Activated CD4-positive, alpha-beta T cell treated with anti-CD3 and anti-CD28 coated beads for 36 hours (primary cell): ENCODE data around the gene INTS14. TPM values are rescaled to one million over a fixed set of nuclear protein-coding genes. Genes with fewer than 3 reads are reported as not detected.

Experiments
- ATAC-seq: fragments of 200-7000 bp; cut with Tn5 transposase; one replicate; pipeline ENCODE4 v1.10.0; 2021; ENCODE audit warnings: mild to moderate bottlenecking, moderate library complexity
- CTCF ChIA-PET: fragments of 350-600 bp; sonication (Branson Sonifier 250); formaldehyde crosslinking; loops from one replicate; lab custom pipeline; 2021; ENCODE audit warnings: antibody characterized with exemption; lab: Charles Lee
- POLR2A ChIA-PET: fragments of 350-600 bp; sonication (Branson Sonifier 250); formaldehyde crosslinking; loops from one replicate; lab custom pipeline; 2021; ENCODE audit warnings: antibody characterized with exemption, inconsistent platforms; lab: Charles Lee
- DNase-seq: peaks from one replicate; pipeline ENCODE4 v3.0.0-alpha.2; 2020
- H3K27ac Mint-ChIP-seq: one replicate; pipeline ENCODE4 v1.8.0; 2021; ENCODE audit warnings: mixed read lengths
- H3K27me3 Mint-ChIP-seq: one replicate; pipeline ENCODE4 v1.8.0; 2021; ENCODE audit warnings: mixed read lengths
- H3K36me3 Mint-ChIP-seq: one replicate; pipeline ENCODE4 v1.8.0; 2021; ENCODE audit warnings: low read depth, mixed read lengths
- H3K4me1 Mint-ChIP-seq: one replicate; pipeline ENCODE4 v1.8.0; 2021; ENCODE audit warnings: mixed read lengths
- H3K4me3 Mint-ChIP-seq: one replicate; pipeline ENCODE4 v1.8.0; 2021; ENCODE audit warnings: mild to moderate bottlenecking, moderate library complexity, mixed read lengths
- H3K9me3 Mint-ChIP-seq: one replicate; pipeline ENCODE4 v1.8.0; 2021; ENCODE audit warnings: low read depth, mixed read lengths
- intact Hi-C, 2 experiments: fragments of 100-400 bp; cut with DNase I in 1 of 2; cut with micrococcal nuclease in 1 of 2; formaldehyde crosslinking; loops; one replicate each; pipeline versions ENCODE4 v1.14.2 to v1.15.1; 2022 to 2024; cut with DNase I, micrococcal nuclease
- total RNA-seq, 2 experiments: library from RNA; stranded (reverse); gene quantifications; one replicate each; pipeline ENCODE4 v1.2.3, GENCODE V29; 2021

The INTS14 gene
- total RNA-seq, 2 experiments from 2014 or later = 49.2 to 59.8 TPM

DNA sequence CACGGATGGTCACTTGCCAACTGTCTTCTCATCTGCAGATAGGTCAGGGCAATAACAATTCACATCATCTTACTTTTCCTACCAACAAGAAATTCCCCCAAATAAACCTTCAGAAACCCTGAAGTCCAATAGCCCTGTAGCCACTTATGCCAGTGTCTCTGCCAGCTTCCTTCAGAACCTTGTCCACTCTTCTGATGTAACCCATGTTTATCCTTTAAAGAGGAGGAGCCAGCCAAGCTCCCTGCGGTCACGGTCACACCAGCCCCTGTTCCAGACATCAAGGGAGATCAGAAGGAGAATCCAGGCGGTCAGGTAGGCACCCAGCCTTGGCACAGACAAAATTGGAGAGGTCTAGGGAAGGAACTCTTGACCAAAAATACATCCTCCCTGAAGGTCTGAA is 34.5 kb upstream of the INTS14 start:
- Mint-ChIP-seq H3K4me3 (no peak overlapping the region), H3K4me1 (peaks cover 4% of the 10 kb centered on the region), H3K27ac (no peak overlapping the region), H3K36me3 (peaks cover 5% of the 10 kb centered on the region), H3K27me3 (no peaks in the 10 kb centered on the region), H3K9me3 (no peaks in the 10 kb centered on the region)
- intact Hi-C loops = no loop called here
- ChIA-PET POLR2A (interaction anchor here (0.6 kb wide), 1 partner anchor 9 kb away, joined by 3 read pairs; no protein-coding TSS in a partner anchor), CTCF (interaction anchor here (0.7 to 1.1 kb wide), 2 partner anchors 8 to 50 kb away, joined by 3 to 4 read pairs; no protein-coding TSS in a partner anchor)
- no peak for ATAC-seq
- DNase-seq = no peak

DNA sequence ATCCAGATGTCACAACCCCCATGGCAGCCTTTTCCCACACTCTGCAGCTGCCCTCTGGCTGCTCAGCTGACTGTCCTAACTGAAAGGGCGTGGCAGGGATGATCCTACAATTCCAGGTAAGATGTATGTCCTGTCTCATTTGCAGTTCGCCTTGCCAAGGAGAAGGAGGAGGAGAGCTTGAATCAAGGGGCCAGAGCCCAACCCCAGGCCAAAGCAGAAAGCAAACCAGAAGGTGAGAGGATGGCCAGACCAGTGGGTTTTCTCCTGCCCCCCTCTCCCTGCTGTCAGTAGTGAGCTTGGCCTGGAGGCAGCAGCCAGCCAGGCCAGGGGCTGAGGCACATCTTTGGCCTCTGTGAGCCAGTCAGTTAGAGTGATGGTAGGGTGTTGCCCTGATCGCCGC is 33.4 kb upstream of the INTS14 start:
- no peak for ATAC-seq

DNA sequence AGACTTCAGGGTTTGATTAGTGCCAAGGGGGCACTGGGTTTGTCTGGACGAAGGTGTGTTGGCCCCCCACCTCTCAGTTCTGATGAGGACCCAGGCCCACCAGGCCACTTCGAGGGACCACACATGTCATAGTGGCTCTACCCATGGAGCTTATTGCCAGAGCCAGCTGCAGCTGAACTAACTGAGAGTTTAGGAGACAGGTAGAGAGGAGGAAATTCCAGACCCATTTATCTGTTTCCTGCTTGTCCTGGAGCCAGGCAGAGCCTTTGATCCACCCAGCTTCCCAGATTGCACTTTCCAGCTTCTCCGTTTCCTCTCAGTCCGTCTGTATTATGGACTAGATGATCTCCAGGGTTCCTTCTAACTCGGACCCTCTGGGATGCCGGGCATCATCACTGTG is 31.7 kb upstream of the INTS14 start:
- Mint-ChIP-seq H3K4me1 (peaks cover 10% of the 10 kb centered on the region), H3K27me3 (no peaks in the 10 kb centered on the region), H3K9me3 (no peaks in the 10 kb centered on the region), H3K36me3 (peaks cover 2% of the 10 kb centered on the region), H3K27ac (no peak overlapping the region), H3K4me3 (no peak overlapping the region)
- no peak for ATAC-seq
- CTCF ChIA-PET = interaction anchor here (1.0 to 1.2 kb wide), 2 partner anchors 9 to 226 kb away, joined by 3 read pairs; no protein-coding TSS in a partner anchor
- intact Hi-C loops = no loop called here
- POLR2A ChIA-PET = interaction anchor here (0.7 kb wide), 1 partner anchor 275 kb away, joined by 3 read pairs; no protein-coding TSS in a partner anchor
- no peak for DNase-seq

More for the DNA sequence above, 33.4 kb upstream of the INTS14 start:
- DNase-seq = no peak
- Mint-ChIP-seq H3K4me1 (no peaks in the 10 kb centered on the region), H3K4me3 (no peak overlapping the region), H3K27ac (no peak overlapping the region), H3K9me3 (no peaks in the 10 kb centered on the region), H3K36me3 (peaks cover 2% of the 10 kb centered on the region), H3K27me3 (no peaks in the 10 kb centered on the region)
- POLR2A ChIA-PET = no interaction called here
- intact Hi-C loops = no loop called here
- CTCF ChIA-PET = no interaction called here

DNA sequence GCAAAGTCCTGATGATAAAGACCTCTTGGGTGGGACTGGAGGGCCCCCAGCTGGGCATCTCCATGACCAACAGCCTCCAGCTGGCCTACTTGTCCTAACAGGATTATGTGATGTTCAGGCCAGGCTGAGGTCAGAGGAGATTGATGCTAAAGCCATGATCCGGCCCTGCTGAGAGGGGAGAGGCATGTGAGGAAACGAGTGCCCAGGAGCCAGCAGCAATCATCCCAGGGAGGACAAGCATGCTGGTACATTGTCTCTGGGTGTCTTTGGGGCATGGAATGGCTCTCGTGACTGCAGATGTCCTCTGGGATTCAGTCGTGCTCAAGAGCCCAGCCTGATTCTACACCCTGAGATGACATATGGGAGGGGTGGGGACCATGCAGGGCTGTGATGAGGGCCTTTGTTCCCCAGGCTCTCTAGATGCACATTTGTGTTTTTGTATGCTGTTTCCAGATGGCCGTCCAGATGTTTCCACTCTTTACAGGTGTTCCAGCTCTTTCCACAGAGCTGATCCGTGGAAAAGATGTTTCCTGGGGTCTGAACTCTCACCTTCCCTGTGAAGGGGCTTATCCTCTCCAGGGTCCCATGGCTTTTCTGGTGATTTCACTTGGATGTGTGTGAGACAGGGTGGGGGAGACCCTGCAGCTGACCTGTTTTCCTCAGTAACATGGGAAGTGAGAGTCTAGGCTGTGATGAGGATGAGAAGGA is 31.0 kb upstream of the INTS14 start:
- no peak overlapping the region for H3K27ac Mint-ChIP-seq
- ChIA-PET CTCF (interaction anchor here (0.6 to 1.2 kb wide), 5 partner anchors 10 to 1147 kb away, joined by 3 to 5 read pairs (median 3); no protein-coding TSS in a partner anchor), POLR2A (no interaction called here)
- H3K9me3 Mint-ChIP-seq = no peaks in the 10 kb centered on the region
- ATAC-seq = no peak
- no peak overlapping the region for H3K4me3 Mint-ChIP-seq
- DNase-seq = no peak
- intact Hi-C loops = no loop called here
- H3K27me3 Mint-ChIP-seq = no peaks in the 10 kb centered on the region
- peaks cover 10% of the 10 kb centered on the region for H3K4me1 Mint-ChIP-seq
- peaks cover 1% of the 10 kb centered on the region for H3K36me3 Mint-ChIP-seq

DNA sequence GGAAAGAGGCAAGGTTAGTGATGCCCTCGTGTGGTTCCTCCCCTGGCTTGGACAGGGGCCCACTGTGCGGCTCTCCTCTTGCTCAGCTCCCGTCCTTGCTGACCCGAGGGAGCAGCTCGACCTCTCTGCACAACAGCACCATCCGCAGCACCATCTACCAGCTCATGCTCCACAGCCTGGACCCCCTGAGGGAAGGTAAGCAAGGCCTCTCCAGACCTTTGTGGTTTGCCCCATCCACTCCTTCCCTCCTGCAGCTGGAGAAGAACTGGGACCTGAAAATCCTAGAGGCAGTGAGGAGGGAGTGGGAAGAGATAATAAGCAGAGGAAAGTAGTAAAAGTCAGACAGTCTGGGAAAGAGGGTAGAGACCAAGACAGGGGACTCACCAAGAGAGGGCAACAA is 28.6 kb upstream of the INTS14 start:
- ATAC-seq = no peak
- DNase-seq = no peak
- ChIA-PET CTCF (interaction anchor here (0.6 to 2.0 kb wide), 10 partner anchors 10 to 342 kb away, joined by 3 to 12 read pairs (median 3); partner anchors contain the start of gene INTS14), POLR2A (interaction anchor here (0.5 kb wide), 1 partner anchor 9 kb away, joined by 5 read pairs; no protein-coding TSS in a partner anchor)
- Mint-ChIP-seq H3K27ac (no peak overlapping the region), H3K27me3 (no peaks in the 10 kb centered on the region), H3K4me1 (peaks cover 10% of the 10 kb centered on the region), H3K9me3 (no peaks in the 10 kb centered on the region), H3K36me3 (no peaks in the 10 kb centered on the region), H3K4me3 (no peak overlapping the region)
- intact Hi-C loops = loop anchor here (2.0 to 10.0 kb wide), 3 partner anchors 551 to 647 kb away; no protein-coding TSS in a partner anchor

DNA sequence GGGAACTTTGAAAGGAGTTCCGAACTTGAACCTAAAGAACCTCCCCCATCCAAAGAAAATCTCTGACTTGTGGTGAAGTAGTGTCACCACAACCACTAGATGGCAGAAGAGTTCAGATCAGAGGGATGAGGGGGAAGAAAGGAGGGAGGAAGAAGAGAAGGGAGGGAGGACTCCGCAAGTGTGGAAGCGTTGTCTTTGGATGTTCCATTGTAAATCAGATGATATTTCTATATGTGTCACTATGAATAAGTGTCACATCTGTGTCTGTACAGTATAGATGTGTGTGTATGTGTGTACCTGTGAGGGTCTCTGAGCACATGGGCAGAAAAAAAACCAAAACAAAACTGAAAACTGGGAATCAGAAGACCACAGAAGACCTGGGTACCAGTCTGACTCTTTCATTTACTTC is 27.8 kb upstream of the INTS14 start:
- no peaks in the 10 kb centered on the region for H3K36me3 Mint-ChIP-seq
- no peaks in the 10 kb centered on the region for H3K27me3 Mint-ChIP-seq
- peak; percentile 36 for DNase-seq
- H3K4me1 Mint-ChIP-seq = peaks cover 10% of the 10 kb centered on the region
- POLR2A ChIA-PET = no interaction called here
- H3K4me3 Mint-ChIP-seq = no peak overlapping the region
- intact Hi-C loops = loop anchor here (1.0 to 10.0 kb wide), 4 partner anchors 219 to 648 kb away; no protein-coding TSS in a partner anchor
- peak; percentile 86 for ATAC-seq
- H3K27ac Mint-ChIP-seq = no peak overlapping the region
- no peaks in the 10 kb centered on the region for H3K9me3 Mint-ChIP-seq
- CTCF ChIA-PET = interaction anchor here (0.6 to 2.0 kb wide), 19 partner anchors 9 to 362 kb away, joined by 3 to 12 read pairs (median 3); no protein-coding TSS in a partner anchor

DNA sequence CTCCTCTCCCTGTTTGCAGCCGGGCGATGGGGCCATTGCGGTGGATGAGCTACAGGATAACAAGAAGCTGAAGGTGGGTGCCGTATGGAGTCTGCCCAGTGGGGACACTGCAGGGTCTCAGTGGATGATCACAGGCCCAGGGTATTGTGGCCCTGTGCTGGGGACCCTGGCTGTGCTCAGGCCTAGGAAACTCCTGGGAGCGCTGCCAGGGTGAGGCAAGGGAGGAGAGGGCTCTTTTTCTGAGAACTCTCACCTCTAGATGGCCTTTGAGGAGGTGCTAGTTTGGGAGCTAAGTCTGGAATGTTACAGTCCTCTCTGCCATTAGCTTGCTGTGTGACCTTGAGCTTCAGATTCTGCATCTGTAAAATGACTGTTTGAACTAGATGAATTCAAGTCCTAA is 27.2 kb upstream of the INTS14 start:
- ChIA-PET POLR2A (no interaction called here), CTCF (interaction anchor here (0.6 to 2.0 kb wide), 17 partner anchors 12 to 600 kb away, joined by 3 to 12 read pairs (median 3); no protein-coding TSS in a partner anchor)
- Mint-ChIP-seq H3K27ac (no peak overlapping the region), H3K36me3 (no peaks in the 10 kb centered on the region), H3K4me3 (no peak overlapping the region), H3K9me3 (no peaks in the 10 kb centered on the region), H3K27me3 (no peaks in the 10 kb centered on the region), H3K4me1 (peaks cover 10% of the 10 kb centered on the region)
- no peak for DNase-seq
- ATAC-seq = no peak
- intact Hi-C loops = loop anchor here (1.0 to 10.0 kb wide), 4 partner anchors 219 to 649 kb away; no protein-coding TSS in a partner anchor

DNA sequence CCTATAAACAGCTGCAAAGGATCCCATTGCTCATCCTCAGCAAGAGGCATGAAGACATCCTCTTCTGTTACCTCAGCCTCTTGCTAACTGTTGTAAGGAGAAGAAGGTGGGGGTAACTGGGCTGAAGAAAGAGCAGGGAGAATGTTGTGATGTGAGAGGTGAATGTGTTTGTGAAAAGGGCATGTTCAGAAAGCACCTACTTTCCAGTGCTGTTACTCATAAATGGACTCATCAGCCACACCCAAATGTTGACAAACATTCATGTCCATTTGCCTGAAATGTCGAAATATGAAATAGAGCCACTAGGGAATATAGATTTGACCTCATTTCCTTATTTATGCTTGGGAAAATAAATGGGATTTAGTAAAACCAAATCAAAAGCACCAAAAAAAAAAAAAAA is 23.4 kb upstream of the INTS14 start:
- intact Hi-C loops = loop anchor here in 1 of 2 experiments (10.0 kb wide), 1 partner anchor 560 kb away; no protein-coding TSS in a partner anchor
- H3K4me1 Mint-ChIP-seq = peaks cover 20% of the 10 kb centered on the region
- no peaks in the 10 kb centered on the region for H3K27me3 Mint-ChIP-seq
- ATAC-seq = no peak
- ChIA-PET CTCF (no interaction called here), POLR2A (no interaction called here)
- H3K4me3 Mint-ChIP-seq = no peak overlapping the region
- no peaks in the 10 kb centered on the region for H3K9me3 Mint-ChIP-seq
- H3K27ac Mint-ChIP-seq = no peak overlapping the region
- no peak for DNase-seq
- no peaks in the 10 kb centered on the region for H3K36me3 Mint-ChIP-seq

DNA sequence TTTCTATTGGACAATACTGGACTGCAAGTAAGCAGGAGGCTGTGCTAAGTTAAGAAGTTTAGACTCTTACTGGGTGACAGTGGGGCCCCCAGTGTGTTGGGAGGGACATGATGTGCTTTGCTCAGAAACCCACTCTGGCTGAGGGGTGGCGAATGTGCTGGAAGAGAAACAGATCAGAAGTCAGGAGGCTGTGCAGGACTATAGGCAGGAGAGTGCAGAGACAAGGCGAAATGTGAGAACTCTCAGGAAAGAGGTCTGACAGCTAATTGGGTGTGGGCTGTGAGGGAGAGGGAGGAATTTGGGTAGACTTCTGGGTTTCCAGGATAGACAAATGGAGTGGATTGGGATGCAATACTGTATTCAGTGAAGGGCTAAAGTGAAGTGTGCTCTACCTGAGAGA is 22.8 kb upstream of the INTS14 start:
- CTCF ChIA-PET = interaction anchor here (0.6 kb wide), 1 partner anchor 650 kb away, joined by 4 read pairs; no protein-coding TSS in a partner anchor
- ATAC-seq (no peak), DNase-seq (no peak)
- Mint-ChIP-seq H3K27ac (no peak overlapping the region), H3K27me3 (no peaks in the 10 kb centered on the region), H3K4me1 (peaks cover 16% of the 10 kb centered on the region), H3K9me3 (no peaks in the 10 kb centered on the region), H3K4me3 (no peak overlapping the region), H3K36me3 (no peaks in the 10 kb centered on the region)
- POLR2A ChIA-PET = no interaction called here
- intact Hi-C loops = loop anchor here in 1 of 2 experiments (10.0 kb wide), 1 partner anchor 561 kb away; no protein-coding TSS in a partner anchor

DNA sequence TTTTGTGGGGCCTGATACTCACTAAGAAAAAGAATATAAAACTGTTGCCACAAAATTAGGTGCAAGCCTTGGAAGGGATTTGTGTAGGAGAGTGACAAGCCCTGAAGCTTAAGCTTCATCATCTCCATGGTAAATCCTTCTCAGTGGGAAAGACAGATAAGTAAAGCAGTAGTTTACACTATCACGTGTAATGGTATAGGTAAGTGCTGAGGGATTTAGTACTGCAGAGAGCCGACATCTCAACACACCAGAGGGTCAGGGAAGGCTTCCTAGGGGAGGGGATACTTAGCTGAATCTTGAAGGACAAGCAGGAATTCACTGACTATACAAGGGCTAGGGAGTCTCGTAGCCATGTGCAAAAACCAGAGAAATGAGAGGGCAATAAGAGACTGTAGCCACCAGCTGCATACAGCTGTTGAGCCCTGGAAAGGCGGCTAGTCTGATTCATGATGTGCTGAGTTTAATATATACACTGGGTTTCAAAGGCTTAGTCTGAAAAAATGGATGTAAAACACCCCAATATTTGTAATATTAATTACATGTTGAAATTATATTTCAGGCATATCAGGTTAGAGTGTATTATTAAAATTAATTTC is 21.9 kb upstream of the INTS14 start:
- DNase-seq (no peak), ATAC-seq (no peak)
- H3K27me3 Mint-ChIP-seq = no peaks in the 10 kb centered on the region
- H3K4me3 Mint-ChIP-seq = no peak overlapping the region
- ChIA-PET CTCF (interaction anchor here (0.8 kb wide), 1 partner anchor 37 kb away, joined by 3 read pairs; no protein-coding TSS in a partner anchor), POLR2A (interaction anchor here (0.6 kb wide), 1 partner anchor 205 kb away, joined by 3 read pairs; no protein-coding TSS in a partner anchor)
- no peak overlapping the region for H3K27ac Mint-ChIP-seq
- no peaks in the 10 kb centered on the region for H3K9me3 Mint-ChIP-seq
- intact Hi-C loops = loop anchor here in 1 of 2 experiments (10.0 kb wide), 1 partner anchor 562 kb away; no protein-coding TSS in a partner anchor
- H3K36me3 Mint-ChIP-seq = no peaks in the 10 kb centered on the region
- peaks cover 10% of the 10 kb centered on the region for H3K4me1 Mint-ChIP-seq

DNA sequence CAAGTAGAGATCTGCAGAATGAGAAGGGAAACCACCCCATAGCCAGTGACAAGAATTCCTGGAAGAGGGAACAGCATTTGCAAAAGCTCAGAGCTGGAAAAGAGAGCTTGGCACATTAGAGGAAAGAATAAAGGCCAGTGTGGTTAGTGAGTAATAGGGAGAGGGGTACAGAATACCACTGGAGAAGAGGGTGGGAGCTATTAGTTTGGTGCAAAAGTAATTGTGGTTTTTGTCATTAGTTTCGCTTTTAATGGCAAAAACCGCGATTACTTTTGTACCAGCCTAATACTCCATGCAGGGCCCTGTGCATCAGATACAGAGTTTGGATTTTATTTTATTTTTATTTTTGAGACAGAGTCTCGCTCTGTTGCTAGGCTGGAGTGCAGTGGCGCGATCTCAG is 20.6 kb upstream of the INTS14 start:
- Mint-ChIP-seq H3K27ac (no peak overlapping the region), H3K36me3 (no peaks in the 10 kb centered on the region), H3K27me3 (no peaks in the 10 kb centered on the region), H3K4me1 (peaks cover 10% of the 10 kb centered on the region), H3K9me3 (no peaks in the 10 kb centered on the region), H3K4me3 (no peak overlapping the region)
- ATAC-seq (no peak), DNase-seq (no peak)
- ChIA-PET POLR2A (interaction anchor here (0.6 kb wide), 1 partner anchor 147 kb away, joined by 6 read pairs; no protein-coding TSS in a partner anchor), CTCF (interaction anchor here (0.8 to 1.1 kb wide), 3 partner anchors 35 to 250 kb away, joined by 3 read pairs; no protein-coding TSS in a partner anchor)
- intact Hi-C loops = loop anchor here in 1 of 2 experiments (10.0 kb wide), 1 partner anchor 563 kb away; no protein-coding TSS in a partner anchor
